GM12878 (cell line): ENCODE measurements around the gene VSX1. TPM values are rescaled to one million over a fixed set of nuclear protein-coding genes. Genes with fewer than 3 reads are reported as not detected.

Experiments used
- ATAC-seq: fragments of 200-7000 bp; cut with Tn5 transposase; 3 replicates; pipeline ENCODE4 v1.9.1; 2020; ENCODE audit warnings: mild to moderate bottlenecking, moderate library complexity
- BruUV-seq: library from RNA; stranded (reverse); fragments of 400-500 nt; replicated peaks from 2 replicates; lab custom pipeline; 2021; lab: Mats Ljungman, UMichigan
- CTCF ChIA-PET: fragments of 300-600 bp; sonication (Branson Sonifier 250); formaldehyde crosslinking; extraction: SDS; loops from one replicate; lab custom pipeline; 2021; ENCODE audit warnings: inconsistent platforms; lab: Yijun Ruan, JAX
- POLR2A ChIA-PET: fragments of 350-600 bp; formaldehyde crosslinking; extraction: SDS; loops from one replicate; lab custom pipeline; 2021; ENCODE audit warnings: inconsistent platforms; lab: Charles Lee
- RAD21 ChIA-PET: fragments of 300-600 bp; sonication (Branson Sonifier 250); formaldehyde crosslinking; loops from one replicate; lab custom pipeline; 2023; ENCODE audit warnings: antibody characterized with exemption; ENCODE audit not compliant: unreplicated experiment; lab: Charles Lee
- SMC1A ChIA-PET: fragments of 300-600 bp; sonication (Branson Sonifier 250); formaldehyde crosslinking; loops from one replicate; lab custom pipeline; 2023; ENCODE audit not compliant: unreplicated experiment, uncharacterized antibody; lab: Charles Lee
- DNase-seq: peaks from one replicate; pipeline ENCODE4 v3.0.0-alpha.2; 2011; ENCODE audit warnings: low read depth, low spot score
- FAIRE-seq: peaks from 3 replicates; lab custom pipeline; 2011; peaks lifted over from hg19 to GRCh38; lab: Jason Lieb, UNC
- H2AFZ ChIP-seq: 2 replicates; pipeline ENCODE4 v1.6.0; 2011; ENCODE audit warnings: low read depth, low read length, control low read depth; ENCODE audit not compliant: control insufficient read depth
- H3K27ac ChIP-seq: 2 replicates; pipeline ENCODE4 v1.5.1; 2011; ENCODE audit warnings: control low read depth; ENCODE audit not compliant: control insufficient read depth, insufficient read depth
- H3K27me3 ChIP-seq, 2 experiments: replicated peaks in 1 of 2; 2 replicates each; pipeline versions ENCODE4 v1.6.0 to v1.6.1; 2011; ENCODE audit warnings: low read length in 1 of 2; ENCODE audit not compliant: control insufficient read depth in 2 of 2, insufficient read depth in 2 of 2
- H3K36me3 ChIP-seq, 2 experiments: 2 replicates each; pipeline ENCODE4 v1.5.1; 2011; ENCODE audit warnings: low read length in 1 of 2; ENCODE audit not compliant: control insufficient read depth in 2 of 2, insufficient read depth in 2 of 2
- H3K4me1 ChIP-seq: 2 replicates; pipeline ENCODE4 v1.6.1; 2011; ENCODE audit warnings: mild to moderate bottlenecking, low read length, moderate library complexity, mixed read lengths; ENCODE audit not compliant: control insufficient read depth, insufficient read depth
- H3K4me2 ChIP-seq: 2 replicates; pipeline ENCODE4 v1.6.0; 2011; ENCODE audit warnings: control low read depth; ENCODE audit not compliant: control insufficient read depth, insufficient read depth
- H3K4me3 ChIP-seq: fragments of 200-600 bp; sonication (generic); 2 replicates; pipeline ENCODE4 v1.5.1; 2016
- H3K79me2 ChIP-seq: 2 replicates; pipeline ENCODE4 v1.6.0; 2011; ENCODE audit warnings: low read length; ENCODE audit not compliant: control insufficient read depth, insufficient read depth
- H3K9ac ChIP-seq: 2 replicates; pipeline ENCODE4 v1.8.0; 2011; ENCODE audit warnings: low read length, control low read depth, mixed read lengths; ENCODE audit not compliant: control insufficient read depth, insufficient read depth
- H3K9me3 ChIP-seq: replicated peaks from 3 replicates; pipeline ENCODE4 v1.5.1; 2011; ENCODE audit warnings: mild to moderate bottlenecking, low read length; ENCODE audit not compliant: control insufficient read depth, insufficient read depth
- H4K20me1 ChIP-seq: 2 replicates; pipeline ENCODE4 v1.6.0; 2011; ENCODE audit not compliant: control insufficient read depth, insufficient read depth
- ATF7 ChIP-seq: fragments of 450-650 bp; IDR thresholded peaks from 2 replicates; pipeline ENCODE4 v1.6.1; 2016; ENCODE audit warnings: low read depth, mild to moderate bottlenecking
- NBN ChIP-seq: fragments of 450-650 bp; IDR thresholded peaks from 2 replicates; pipeline ENCODE4 v1.6.1; 2016
- RELA ChIP-seq: fragments of 450-650 bp; IDR thresholded peaks from 2 replicates; pipeline ENCODE4 v1.8.0; 2014; ENCODE audit warnings: borderline replicate concordance; ENCODE audit not compliant: partially characterized antibody
- RUNX3 ChIP-seq: IDR thresholded peaks from 2 replicates; pipeline ENCODE4 v1.6.1; 2012; ENCODE audit warnings: low read length, inconsistent platforms
- SMAD5 ChIP-seq: IDR thresholded peaks from 2 replicates; pipeline ENCODE4 v1.6.1; 2016; ENCODE audit warnings: antibody characterized with exemption, low read depth
- ZNF384 ChIP-seq: IDR thresholded peaks from 2 replicates; pipeline ENCODE4 v1.6.1; 2012; ENCODE audit warnings: low read depth, mild to moderate bottlenecking, low read length, improper control_type of control experiment, borderline replicate concordance
- WGBS: methylation state at CpG from one replicate; pipeline ENCODE4 v1.1.6; 2016; ENCODE audit warnings: low lambda C conversion rate; ENCODE audit not compliant: insufficient replicate concordance, insufficient coverage; ENCODE audit errors: missing lambda C conversion rate; 5-methylcytosine and 5-hydroxymethylcytosine counted together
- in situ Hi-C: fragments of 300-500 bp; cut with MboI; formaldehyde crosslinking; loops from 9 replicates; pipeline ENCODE4 v1.14.3; 2018; ENCODE audit warnings: mixed read lengths
- intact Hi-C: fragments of 100-400 bp; cut with micrococcal nuclease; formaldehyde crosslinking; loops from one replicate; pipeline ENCODE4 v1.14.2; 2022; ENCODE audit not compliant: unreplicated experiment
- polyA plus RNA-seq, 11 experiments: library from polyadenylated mRNA; depleted of rRNA in 4 of 11; unstranded in 6 of 11; stranded (reverse) in 5 of 11; fragments of >200 nt; fragmentation: Nextera tagmentation in 4 of 11; fragmentation: Illumina TruSeq in 1 of 11; extraction: Ambion mirVana in 4 of 11; extraction: Trizol in 1 of 11; gene quantifications; 1 replicate in 1 of 11; 2 replicates in 10 of 11; pipeline versions ENCODE4 v1.2.1 to v1.2.3, GENCODE V29; 2011 to 2016; ENCODE audit warnings: inconsistent platforms in 2 of 11, missing spikeins in 2 of 11, low read depth in 1 of 11
- total RNA-seq, 4 experiments: library from RNA; depleted of rRNA in 3 of 4; stranded (reverse); fragments of >200 nt in 3 of 4; fragmentation: Illumina TruSeq in 1 of 4; extraction: Trizol in 1 of 4; gene quantifications; 2 replicates each; pipeline versions ENCODE4 v1.2.1 to v1.2.3, GENCODE V29; 2013 to 2021
- TF ChIP-seq, protein P1 (sequence below): IDR thresholded peaks from 2 replicates; pipeline ENCODE4 v1.6.1; 2011; ENCODE audit warnings: borderline replicate concordance, low read depth, mild to moderate bottlenecking, moderate library complexity, mixed read lengths, low read length; ENCODE audit not compliant: insufficient read depth; ENCODE audit errors: extremely low read length
- TF ChIP-seq, protein P2 (sequence below): fragments of 450-650 bp; IDR thresholded peaks from 2 replicates; pipeline ENCODE4 v1.6.1; 2016; ENCODE audit warnings: mild to moderate bottlenecking

Gene VSX1
- total and polyA plus RNA-seq, 10 of the 15 experiments (the other 5 are each of a cell fraction or from before 2014, with no cell fraction given), result 0.05 TPM; not detected in 9

DNA sequence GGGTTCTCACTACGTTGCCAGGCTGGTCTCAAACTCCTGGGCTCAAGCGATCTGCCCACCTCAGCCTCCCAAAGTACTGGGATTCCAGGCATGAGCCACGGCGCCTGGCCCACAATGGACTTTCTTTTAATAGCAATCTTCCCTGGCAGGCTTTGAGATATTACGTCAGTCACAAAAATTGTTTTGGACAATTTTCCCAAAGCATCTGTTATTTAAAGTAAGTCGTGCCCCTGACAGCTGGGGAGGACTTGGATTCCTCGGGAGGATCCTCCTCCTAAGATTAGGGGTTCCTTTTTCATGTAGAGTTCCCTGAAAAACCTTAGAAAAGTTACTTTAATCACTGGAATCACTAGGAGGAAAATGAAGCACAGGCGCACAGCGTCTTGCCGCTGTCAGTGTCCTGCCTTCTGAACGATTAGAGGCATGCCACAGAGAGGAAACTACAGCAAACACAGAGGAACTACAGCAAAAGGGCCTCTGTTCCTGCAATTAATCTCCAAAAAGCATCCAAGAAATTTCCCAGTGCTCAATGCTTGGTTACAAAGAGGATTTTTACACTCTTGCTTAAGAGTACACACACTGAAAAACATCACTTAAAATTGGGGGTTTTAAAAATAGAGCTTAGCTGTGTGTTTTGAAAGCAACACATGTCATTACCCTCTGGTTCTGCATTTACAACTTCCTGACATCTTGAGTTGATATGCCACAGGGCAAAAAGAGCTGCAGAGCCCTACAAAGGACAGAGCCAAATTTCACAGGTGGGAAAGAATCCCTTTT lies 28.5 kb downstream of the VSX1 start (continued):
- TF ChIP-seq RELA, result no peak

DNA sequence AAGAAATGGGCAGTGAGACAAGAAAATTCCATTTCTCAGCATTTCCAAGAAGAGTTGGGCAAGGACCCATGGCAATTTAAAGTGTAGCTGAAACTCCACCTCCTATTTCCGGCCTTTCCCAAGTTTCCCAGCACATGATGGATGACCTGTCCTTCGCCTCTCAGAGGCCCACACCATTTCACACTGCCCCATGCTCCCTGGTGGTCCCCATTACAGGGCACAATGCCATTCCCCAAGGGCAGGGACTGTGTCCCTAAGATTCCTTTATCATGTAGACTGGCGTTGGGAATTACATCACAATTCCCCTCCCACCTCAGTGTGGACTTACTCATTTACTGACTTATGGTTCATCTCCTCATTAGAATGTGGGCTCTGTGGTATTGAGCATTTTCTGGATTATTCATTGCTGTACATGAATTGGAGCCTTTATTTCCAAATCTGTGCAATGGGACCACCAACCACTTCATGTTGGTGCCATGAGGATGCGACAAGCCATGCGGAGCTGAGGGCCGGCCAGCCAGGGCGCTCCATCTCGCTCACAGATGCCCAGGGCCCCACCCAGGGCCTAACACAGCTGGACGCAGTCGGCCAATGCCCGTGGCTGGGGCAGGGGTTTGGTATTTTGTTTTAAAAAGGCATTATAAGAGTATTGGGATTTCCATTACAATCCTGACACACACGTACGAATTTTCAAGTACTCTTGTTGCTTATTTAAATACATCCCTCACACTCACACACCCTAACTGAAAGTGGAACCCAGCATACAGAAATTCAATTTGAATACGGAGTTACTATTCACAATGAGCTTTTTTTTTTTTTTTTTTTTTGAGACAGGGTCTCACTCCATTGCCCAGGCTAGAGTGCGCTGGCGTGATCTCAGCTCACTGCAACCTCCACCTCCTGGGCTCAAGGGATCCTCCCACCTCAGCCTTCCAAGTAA lies 29.4 kb downstream of the VSX1 start:
- ChIA-PET POLR2A (interaction anchor here (0.6 to 0.9 kb wide), 5 partner anchors 7 to 238 kb away, joined by 3 to 6 read pairs (median 5); no protein-coding TSS in a partner anchor), CTCF (interaction anchor here (0.6 kb wide), 1 partner anchor 198 kb away, joined by 3 read pairs; no protein-coding TSS in a partner anchor), RAD21 (no interaction called here), SMC1A (no interaction called here)
- H3K9me3 ChIP-seq, result no peaks in the 10 kb centered on the region
- no peak overlapping the region for H3K27ac ChIP-seq
- H3K27me3 ChIP-seq, result no peaks in the 10 kb centered on the region
- H2AFZ ChIP-seq, result no peak overlapping the region
- H3K4me1 ChIP-seq, result peaks cover 44% of the 10 kb centered on the region
- H3K36me3 ChIP-seq, result peaks cover 0 to 3% of the 10 kb centered on the region in 2 experiments; a peak in 1 of 4 replicates
- peak overlapping the region; percentile 45; the same call in 1 of the 2 replicates for H3K4me3 ChIP-seq
- DNase-seq (no peak), FAIRE-seq (no peak), ATAC-seq (peak; percentile 8; the same call in 2 of the 3 replicates)
- BruUV-seq, result no TSS peak
- intact Hi-C loops, result no loop called here
- peaks cover 26% of the 10 kb centered on the region for H3K79me2 ChIP-seq
- H3K9ac ChIP-seq, result no peak overlapping the region
- in situ Hi-C loops, result loop anchor here (10.0 to 25.0 kb wide), 2 partner anchors 352 to 1690 kb away; partner anchors contain the start of genes GINS1, GZF1 and NXT1
- TF ChIP-seq ATF7, result 0 out of 2 replicates have a peak, but pooled peaks have one; percentile 15
- no peak for TF ChIP-seq SMAD5
- peak; percentile 27; the same call in 1 of the 2 replicates for TF ChIP-seq NBN
- TF ChIP-seq, protein P1, sequence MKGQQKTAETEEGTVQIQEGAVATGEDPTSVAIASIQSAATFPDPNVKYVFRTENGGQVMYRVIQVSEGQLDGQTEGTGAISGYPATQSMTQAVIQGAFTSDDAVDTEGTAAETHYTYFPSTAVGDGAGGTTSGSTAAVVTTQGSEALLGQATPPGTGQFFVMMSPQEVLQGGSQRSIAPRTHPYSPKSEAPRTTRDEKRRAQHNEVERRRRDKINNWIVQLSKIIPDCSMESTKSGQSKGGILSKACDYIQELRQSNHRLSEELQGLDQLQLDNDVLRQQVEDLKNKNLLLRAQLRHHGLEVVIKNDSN, result no peak
- peak; percentile 57 for TF ChIP-seq RUNX3
- peak; percentile 71; the same call in 1 of the 2 replicates for TF ChIP-seq ZNF384
- TF ChIP-seq, protein P2, sequence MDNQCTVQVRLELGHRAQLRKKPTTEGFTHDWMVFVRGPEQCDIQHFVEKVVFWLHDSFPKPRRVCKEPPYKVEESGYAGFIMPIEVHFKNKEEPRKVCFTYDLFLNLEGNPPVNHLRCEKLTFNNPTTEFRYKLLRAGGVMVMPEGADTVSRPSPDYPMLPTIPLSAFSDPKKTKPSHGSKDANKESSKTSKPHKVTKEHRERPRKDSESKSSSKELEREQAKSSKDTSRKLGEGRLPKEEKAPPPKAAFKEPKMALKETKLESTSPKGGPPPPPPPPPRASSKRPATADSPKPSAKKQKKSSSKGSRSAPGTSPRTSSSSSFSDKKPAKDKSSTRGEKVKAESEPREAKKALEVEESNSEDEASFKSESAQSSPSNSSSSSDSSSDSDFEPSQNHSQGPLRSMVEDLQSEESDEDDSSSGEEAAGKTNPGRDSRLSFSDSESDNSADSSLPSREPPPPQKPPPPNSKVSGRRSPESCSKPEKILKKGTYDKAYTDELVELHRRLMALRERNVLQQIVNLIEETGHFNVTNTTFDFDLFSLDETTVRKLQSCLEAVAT, result peak; percentile 36; the same call in 1 of the 2 replicates
- peak overlapping the region; percentile 91 for H3K4me2 ChIP-seq
- H4K20me1 ChIP-seq, result peaks cover 5% of the 10 kb centered on the region; the same call in 1 of the 2 replicates
- WGBS, result 46% methylated on average over 14 of the region's 16 CpGs
